HepG2 (cell line): ENCODE data around the gene TTBK1. TPM values are rescaled to one million over a fixed set of nuclear protein-coding genes. Genes with fewer than 3 reads are reported as not detected.

ENCODE experiments used
- ATAC-seq: fragments of 200-7000 bp; cut with Tn5 transposase; 3 replicates; pipeline ENCODE4 v1.9.1; 2020; ENCODE audit warnings: mild to moderate bottlenecking, moderate library complexity
- BruUV-seq: library from RNA; stranded (reverse); fragments of 400-500 nt; replicated peaks from 2 replicates; lab custom pipeline; 2021; lab: Mats Ljungman, UMichigan
- CTCF ChIA-PET: fragments of 300-600 bp; formaldehyde crosslinking; extraction: SDS; loops from one replicate; lab custom pipeline; 2021; ENCODE audit warnings: low total read pairs, inconsistent platforms, low intra/inter-chr PET ratio; lab: Yijun Ruan, JAX
- POLR2A ChIA-PET: fragments of 350-600 bp; sonication (Branson Sonifier 250); formaldehyde crosslinking; loops from one replicate; lab custom pipeline; 2020; ENCODE audit warnings: antibody characterized with exemption, inconsistent platforms; lab: Yijun Ruan, JAX
- DNase-seq: peaks from one replicate; pipeline ENCODE4 v3.0.0-alpha.2; 2015; ENCODE audit warnings: low spot score
- FAIRE-seq: peaks from 3 replicates; lab custom pipeline; 2011; peaks lifted over from hg19 to GRCh38; lab: Jason Lieb, UNC
- H2AFZ ChIP-seq: one replicate; pipeline ENCODE4 v1.6.1; 2011; ENCODE audit warnings: low read length, inconsistent platforms
- H3K27ac ChIP-seq: fragments of 300-600 bp; 3 replicates; pipeline ENCODE4 v1.8.0; 2011; ENCODE audit warnings: mixed run types, mild to moderate bottlenecking, mixed read lengths, low read length, inconsistent platforms; ENCODE audit not compliant: insufficient read depth; ENCODE audit errors: extremely low read length
- H3K27me3 ChIP-seq, 2 experiments: fragments of 200-600 bp in 1 of 2; 2 replicates in 1 of 2; 3 replicates in 1 of 2; pipeline versions ENCODE4 v1.6.0 to v1.8.0; 2011; ENCODE audit warnings: low read length in 2 of 2, mild to moderate bottlenecking in 2 of 2, moderate library complexity in 2 of 2, inconsistent platforms in 1 of 2; ENCODE audit not compliant: insufficient read depth in 2 of 2, control insufficient read depth in 1 of 2
- H3K36me3 ChIP-seq, 2 experiments: fragments of 200-600 bp in 1 of 2; replicated peaks in 1 of 2; 2 replicates in 1 of 2; 3 replicates in 1 of 2; pipeline versions ENCODE4 v1.5.1 to v1.8.0; 2011; ENCODE audit warnings: low read length in 2 of 2, inconsistent platforms in 1 of 2; ENCODE audit not compliant: insufficient read depth in 2 of 2, control insufficient read depth in 1 of 2
- H3K4me1 ChIP-seq: 2 replicates; pipeline ENCODE4 v1.5.1; 2012; ENCODE audit warnings: low read length, inconsistent platforms; ENCODE audit not compliant: insufficient read depth
- H3K4me2 ChIP-seq: 2 replicates; pipeline ENCODE4 v1.6.0; 2011; ENCODE audit warnings: low read depth, low read length, inconsistent platforms
- H3K4me3 ChIP-seq, 3 experiments: fragments of 200-600 bp in 1 of 3; sonication (generic), shearing (Covaris generic) in 1 of 3; replicated peaks in 1 of 3; 2 replicates each; pipeline ENCODE4 v1.5.1; 2011 to 2016; ENCODE audit warnings: low read length in 3 of 3, inconsistent platforms in 2 of 3, low read depth in 2 of 3, mild to moderate bottlenecking in 2 of 3, control low read depth in 1 of 3, mixed read lengths in 1 of 3; ENCODE audit not compliant: insufficient read depth in 1 of 3
- H3K79me2 ChIP-seq: one replicate; pipeline ENCODE4 v1.6.1; 2011; ENCODE audit warnings: low read length, inconsistent platforms; ENCODE audit not compliant: insufficient read depth
- H3K9ac ChIP-seq: 2 replicates; pipeline ENCODE4 v1.6.0; 2011; ENCODE audit warnings: mild to moderate bottlenecking, low read depth, low read length, inconsistent platforms; ENCODE audit not compliant: insufficient read depth
- H3K9me3 ChIP-seq: 2 replicates; pipeline ENCODE4 v1.5.1; 2012; ENCODE audit warnings: mild to moderate bottlenecking, low read length
- H4K20me1 ChIP-seq: 2 replicates; pipeline ENCODE4 v1.6.0; 2011; ENCODE audit warnings: inconsistent platforms, mild to moderate bottlenecking, low read length, moderate library complexity; ENCODE audit not compliant: insufficient read depth
- ELF4 ChIP-seq: sonication (generic); formaldehyde crosslinking; IDR thresholded peaks from 2 replicates; pipeline ENCODE4 v1.5.0; 2020; ENCODE audit warnings: missing genetic modification reagents, mild to moderate bottlenecking, moderate library complexity, borderline replicate concordance
- HCFC1 ChIP-seq: fragments of 150-350 bp; IDR thresholded peaks from 2 replicates; pipeline ENCODE4 v1.6.1; 2014; ENCODE audit warnings: low read depth, low read length
- IRF2 ChIP-seq: IDR thresholded peaks from 2 replicates; pipeline ENCODE4 v1.6.1; 2018; ENCODE audit warnings: missing genetic modification reagents, missing compliant biosample characterization
- IRX3 ChIP-seq: sonication (generic); formaldehyde crosslinking; IDR thresholded peaks from 2 replicates; pipeline ENCODE4 v1.8.1; 2023; ENCODE audit warnings: mild to moderate bottlenecking, low read depth, missing genetic modification reagents, borderline replicate concordance
- MTF1 ChIP-seq: sonication (generic); formaldehyde crosslinking; IDR thresholded peaks from 2 replicates; pipeline ENCODE4 v1.5.0; 2020; ENCODE audit warnings: missing genetic modification reagents
- NCOA1 ChIP-seq: sonication (generic); formaldehyde crosslinking; IDR thresholded peaks from 2 replicates; pipeline ENCODE4 v1.9.0; 2021; ENCODE audit warnings: missing genetic modification reagents
- TBX2 ChIP-seq: sonication (generic); formaldehyde crosslinking; IDR thresholded peaks from 2 replicates; pipeline ENCODE4 v1.5.0; 2020; ENCODE audit warnings: missing genetic modification reagents, mild to moderate bottlenecking, borderline replicate concordance
- ZKSCAN1 ChIP-seq: fragments of 150-350 bp; IDR thresholded peaks from 2 replicates; pipeline ENCODE4 v1.6.1; 2014; ENCODE audit warnings: low read length
- ZNF225 ChIP-seq: sonication (generic); formaldehyde crosslinking; IDR thresholded peaks from 2 replicates; pipeline ENCODE4 v1.4.0; 2020; ENCODE audit warnings: mild to moderate bottlenecking, missing genetic modification reagents
- ZNF292 ChIP-seq: sonication (generic); formaldehyde crosslinking; IDR thresholded peaks from 2 replicates; pipeline ENCODE4 v1.8.1; 2022; ENCODE audit warnings: mild to moderate bottlenecking, low read depth, missing genetic modification reagents, borderline replicate concordance
- ZNF431 ChIP-seq: sonication (generic); formaldehyde crosslinking; IDR thresholded peaks from 2 replicates; pipeline ENCODE4 v1.9.0; 2022; ENCODE audit warnings: missing genetic modification reagents, low read depth, mild to moderate bottlenecking, borderline replicate concordance
- ZNF503 ChIP-seq: sonication (generic); formaldehyde crosslinking; IDR thresholded peaks from 2 replicates; pipeline ENCODE4 v1.4.0; 2020; ENCODE audit warnings: missing genetic modification reagents
- ZSCAN12 ChIP-seq: sonication (generic); formaldehyde crosslinking; IDR thresholded peaks from 2 replicates; pipeline ENCODE4 v1.9.0; 2021; ENCODE audit warnings: mild to moderate bottlenecking, missing genetic modification reagents
- WGBS: methylation state at CpG from one replicate; pipeline ENCODE4 v1.1.6; 2017; ENCODE audit warnings: low lambda C conversion rate; 5-methylcytosine and 5-hydroxymethylcytosine counted together
- in situ Hi-C: cut with HindIII; loops from 2 replicates; pipeline ENCODE4 v1.10.0; 2017; ENCODE audit warnings: low pct_unique_long_range_greater_than_20kb; ENCODE audit not compliant: extremely low pct_ligation_motif_present
- intact Hi-C: fragments of 100-400 bp; cut with micrococcal nuclease; formaldehyde crosslinking; loops from one replicate; pipeline ENCODE4 v1.10.0; 2022; ENCODE audit not compliant: unreplicated experiment
- polyA plus RNA-seq, 8 experiments: library from polyadenylated mRNA; depleted of rRNA in 3 of 8; stranded (reverse) in 7 of 8; unstranded in 1 of 8; fragments of >200 nt; fragmentation: Illumina TruSeq in 4 of 8; extraction: Trizol in 4 of 8; gene quantifications; 2 replicates each; pipeline versions ENCODE4 v1.2.1 to v1.2.3, GENCODE V29; 2011 to 2016; ENCODE audit warnings: low read depth in 4 of 8, missing spikeins in 1 of 8, mixed read lengths in 1 of 8; ENCODE audit not compliant: insufficient read depth in 1 of 8
- total RNA-seq, 5 experiments: library from RNA; depleted of rRNA; stranded (reverse); fragments of >200 nt; fragmentation: Illumina TruSeq; extraction: Trizol; gene quantifications; 2 replicates each; pipeline ENCODE4 v1.2.3, GENCODE V29; 2016; ENCODE audit warnings: low read depth in 1 of 5

The TTBK1 gene
- total and polyA plus RNA-seq, 2 of the 13 experiments (the other 11 are each of a cell fraction or from before 2014, with no cell fraction given) = 0.24 to 0.33 TPM

GRCh38 chr6:43261198-43261597 is 17.9 kb downstream of the TTBK1 start:
- intact Hi-C loops (loop anchor here (5.0 to 10.0 kb wide), 3 partner anchors 164 to 246 kb away; partner anchors contain the start of gene ABCC10), in situ Hi-C loops (loop anchor here (5.0 kb wide), 3 partner anchors 71 to 236 kb away; no protein-coding TSS in a partner anchor)
- Histone ChIP-seq H3K4me2 (no peak overlapping the region), H3K4me1 (peaks cover 68% of the 10 kb centered on the region), H2AFZ (no peak overlapping the region), H3K36me3 (no peaks in the 10 kb centered on the region), H3K4me3 (no peak overlapping the region), H3K79me2 (no peaks in the 10 kb centered on the region), H4K20me1 (no peaks in the 10 kb centered on the region), H3K9ac (no peak overlapping the region), H3K27ac (no peak overlapping the region), H3K9me3 (no peaks in the 10 kb centered on the region), H3K27me3 (peaks cover 2 to 22% of the 10 kb centered on the region in 2 experiments; a peak in 4 of 5 replicates)
- no peak for ATAC-seq
- 39% methylated on average over 4 of the region's 5 CpGs for WGBS
- no TSS peak for BruUV-seq
- FAIRE-seq = no peak
- TF ChIP-seq ZNF503 = no peak
- no peak for DNase-seq
- POLR2A ChIA-PET = interaction anchor here (0.7 to 20.0 kb wide), 7 partner anchors 13 to 95 kb away, joined by 3 to 314 read pairs (median 5); partner anchors contain the start of gene DNPH1
- CTCF ChIA-PET = no interaction called here

- Histone ChIP-seq H3K36me3 (no peaks in the 10 kb centered on the region), H2AFZ (no peak overlapping the region), H4K20me1 (no peaks in the 10 kb centered on the region), H3K9ac (no peak overlapping the region), H3K27ac (no peak overlapping the region), H3K9me3 (no peaks in the 10 kb centered on the region), H3K4me2 (peak overlapping the region; percentile 51), H3K27me3 (peaks cover 2 to 15% of the 10 kb centered on the region in 2 experiments; a peak in 4 of 5 replicates), H3K79me2 (no peaks in the 10 kb centered on the region), H3K4me1 (peaks cover 76% of the 10 kb centered on the region), H3K4me3 (peak overlapping the region in 1 of 3 experiments; percentile 6; a peak in 1 of 6 replicates)
- BruUV-seq = no TSS peak
- in situ Hi-C loops (loop anchor here (5.0 kb wide), 3 partner anchors 70 to 235 kb away; no protein-coding TSS in a partner anchor), intact Hi-C loops (loop anchor here (5.0 to 10.0 kb wide), 3 partner anchors 163 to 245 kb away; partner anchors contain the start of gene ABCC10)
- ATAC-seq (peak; percentile 38), FAIRE-seq (peak; percentile 57), DNase-seq (peak; percentile 61)
- ChIA-PET POLR2A (interaction anchor here (0.8 to 20.0 kb wide), 8 partner anchors 15 to 97 kb away, joined by 3 to 314 read pairs (median 5); partner anchors contain the start of gene DNPH1), CTCF (interaction anchor here (1.4 to 5.0 kb wide), 4 partner anchors 25 to 93 kb away, joined by 3 to 79 read pairs (median 24); partner anchors contain the start of gene DNPH1)
- 31% methylated on average over 11 of the region's 14 CpGs for WGBS
- TF ChIP-seq ZKSCAN1 (no peak), ZNF292 (CRISPR knock-in tag) (no peak), TBX2 (no peak), ZSCAN12 (no peak), MTF1 (CRISPR knock-in tag) (no peak), IRX3 (CRISPR knock-in tag) (no peak), IRF2 (CRISPR knock-in tag) (peak; percentile 55; the same call in 1 of the 2 replicates), HCFC1 (no peak), NCOA1 (no peak), ZNF431 (no peak), ZNF225 (CRISPR knock-in tag) (peak; percentile 38; the same call in 1 of the 2 replicates), ELF4 (CRISPR knock-in tag) (no peak)
These were observed 18.9 kb downstream of the TTBK1 start for GRCh38 chr6:43262000-43262779.
